ENCODE data around the gene DCN.

The DCN gene

DNA sequence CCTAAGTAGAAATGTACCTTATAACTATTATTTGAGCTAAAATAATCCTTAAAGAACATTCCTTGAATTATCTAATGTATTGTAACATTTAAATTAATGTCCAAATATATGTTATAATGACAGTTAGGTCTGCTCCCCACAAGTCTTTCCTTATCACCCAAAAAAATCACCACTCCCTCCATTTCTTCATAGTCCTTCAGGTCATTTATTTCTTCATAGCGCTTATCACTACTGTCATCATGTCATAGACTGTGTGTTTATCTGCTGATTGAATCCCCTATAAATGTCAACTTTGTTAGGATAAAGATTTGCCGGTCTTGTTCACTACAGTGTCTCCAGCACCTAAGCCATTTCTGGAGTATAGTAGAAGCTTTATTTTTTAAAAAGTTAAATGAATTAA is 83.3 kb downstream of the DCN start:
- DNase-seq (ENCODE audit: low spot score) = peak; percentile 34

DNA sequence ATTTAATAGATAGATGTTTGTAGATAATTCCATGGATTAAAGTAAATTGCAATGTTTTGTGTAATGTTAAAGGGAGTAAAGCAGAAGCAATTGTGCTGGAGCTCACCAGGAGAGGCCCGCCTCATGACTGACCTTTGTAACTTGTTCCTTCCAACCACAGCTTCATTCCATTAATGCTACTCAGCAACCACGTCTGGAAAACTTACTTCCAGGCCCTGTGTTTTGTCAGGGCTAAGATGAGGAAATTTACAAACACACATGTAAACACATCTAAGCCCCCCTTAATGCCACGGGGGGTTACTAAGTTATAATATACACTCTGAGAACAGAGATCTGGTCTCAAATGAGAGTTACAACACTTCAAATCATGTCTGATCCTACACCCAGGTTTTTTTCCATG is 83.7 kb downstream of the DCN start:
- DNase-seq (ENCODE audit: low spot score) = peak; percentile 84

DNA sequence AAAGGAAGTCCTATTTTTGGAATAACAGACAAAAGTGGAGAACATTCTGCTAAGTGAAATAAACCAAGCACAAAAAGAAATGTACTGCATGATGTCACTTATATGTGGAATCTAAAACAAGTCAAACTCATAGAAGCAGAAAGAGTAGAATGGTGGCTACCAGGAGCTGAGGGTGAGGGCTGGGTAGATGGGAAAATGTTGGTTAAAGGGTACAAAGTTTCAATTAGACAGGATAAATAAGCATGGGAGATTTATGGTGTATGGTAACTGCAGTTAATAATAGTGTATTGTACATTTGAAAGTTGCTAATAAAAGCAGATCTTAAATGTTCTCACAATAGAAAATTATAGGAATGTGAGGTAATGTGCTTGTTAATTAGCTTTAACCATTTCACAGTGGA is 84.2 kb downstream of the DCN start:
- no peak for DNase-seq (ENCODE audit: low spot score)

DNA sequence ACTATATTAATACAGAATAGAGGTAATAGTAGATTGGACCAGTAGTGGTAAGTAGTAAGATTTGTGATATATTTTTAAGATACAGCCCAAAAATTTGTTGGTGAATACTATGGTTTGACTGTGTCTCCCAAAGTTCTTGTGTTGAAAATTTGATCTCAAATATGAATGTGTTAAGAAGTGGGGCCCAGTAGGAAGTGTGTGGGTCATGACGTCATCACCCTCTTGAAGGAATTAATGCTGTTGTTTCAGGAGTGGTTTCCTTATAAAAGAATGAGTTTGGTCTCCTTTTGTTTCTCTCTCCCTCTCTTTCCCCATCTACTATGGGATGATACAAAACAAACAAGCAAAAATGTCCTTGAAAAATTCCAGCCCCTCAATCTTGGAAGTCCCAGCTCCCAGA is 87.7 kb downstream of the DCN start:
- no peak for DNase-seq (ENCODE audit: low spot score)

DNA sequence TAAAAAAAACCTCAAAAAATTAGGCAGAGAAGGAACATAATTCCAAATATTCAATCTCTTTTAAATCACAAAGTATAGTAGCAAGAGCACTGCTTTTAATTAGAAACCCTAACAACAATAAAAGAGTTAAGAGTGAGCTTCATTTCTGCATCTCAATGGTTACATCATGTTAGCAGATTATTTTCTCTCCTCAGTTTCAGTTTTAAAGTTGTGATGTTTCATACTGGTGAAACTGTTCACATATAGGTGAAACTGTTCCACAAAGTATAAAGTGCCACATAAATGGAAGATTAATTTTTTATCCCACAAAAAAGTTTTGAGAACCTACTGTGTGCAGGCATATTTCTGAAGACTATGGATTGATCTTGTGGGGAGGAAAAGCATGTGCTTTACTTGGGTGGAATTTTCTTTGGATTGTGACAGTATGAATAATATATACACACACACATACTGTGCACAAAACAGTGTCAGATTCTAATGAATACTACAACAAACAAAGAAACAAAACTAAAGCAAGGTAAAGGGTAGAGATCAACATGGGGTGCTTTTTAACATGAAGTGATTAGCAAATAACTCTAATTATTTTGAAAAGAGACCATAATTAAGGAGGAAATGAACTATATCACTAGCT is 88.5 kb downstream of the DCN start:
- DNase-seq (ENCODE audit: low spot score) = no peak

DNA sequence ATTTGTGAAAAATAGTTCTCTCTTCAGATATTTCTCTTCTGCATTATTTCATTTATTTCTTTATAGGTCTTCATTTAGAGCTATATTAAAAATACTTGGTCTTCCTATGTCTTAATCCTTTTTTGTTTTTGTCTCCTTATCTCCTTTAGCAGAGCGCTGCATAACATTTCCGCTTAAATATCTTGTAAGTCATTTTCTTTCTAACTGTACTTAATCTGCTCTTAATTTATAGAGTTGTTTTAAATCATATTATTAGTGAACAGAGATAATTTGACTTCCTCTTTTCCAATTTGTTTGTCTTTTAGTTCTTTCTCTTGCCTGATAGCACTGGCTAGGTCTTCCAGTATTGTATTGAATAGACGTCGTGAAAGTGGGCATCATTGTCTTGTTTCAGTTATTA is 89.3 kb downstream of the DCN start:
- no peak for DNase-seq (ENCODE audit: low spot score)

DNA sequence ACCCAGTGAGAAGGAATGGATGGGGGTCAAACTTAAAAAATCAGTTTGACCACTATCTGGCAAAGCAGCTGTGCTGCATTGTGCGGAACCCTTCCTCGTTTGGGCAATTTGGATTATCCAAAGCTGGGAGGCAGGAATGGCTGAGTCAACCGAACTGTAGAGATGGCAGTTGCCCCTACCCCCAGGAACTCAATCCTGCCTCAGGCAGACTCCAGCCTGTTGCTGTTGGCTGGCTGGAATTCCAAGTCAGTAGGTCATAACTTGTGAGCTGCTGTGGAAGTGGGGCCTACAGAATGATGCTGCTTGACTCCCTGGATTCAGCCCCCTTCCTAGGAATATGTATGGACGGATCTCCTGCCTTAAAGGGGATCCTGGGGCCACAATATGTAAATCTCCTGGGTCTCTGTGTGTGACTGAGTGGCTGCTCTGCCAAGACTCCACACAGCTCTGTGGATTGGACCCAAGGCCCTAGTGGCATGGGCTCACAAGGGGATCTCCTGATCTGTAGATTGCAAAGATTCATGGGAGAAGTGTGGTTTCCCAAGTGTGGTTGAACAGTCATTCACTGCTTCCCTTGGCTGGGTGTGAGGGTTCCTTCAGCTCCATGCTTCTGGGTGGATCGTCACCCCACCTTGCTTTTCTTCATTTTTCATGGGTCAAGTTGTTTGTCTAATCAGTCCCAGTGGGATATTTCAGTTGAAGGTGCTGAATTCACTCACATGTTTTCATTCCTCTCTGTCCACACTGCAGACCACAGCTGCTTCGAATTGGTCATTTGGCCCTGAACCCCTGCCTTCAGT is 90.5 kb downstream of the DCN start:
- no peak for DNase-seq (ENCODE audit: low spot score)
